Measurements from ENCODE around the gene UBE2G2. TPM values are rescaled to one million over a fixed set of nuclear protein-coding genes. Genes with fewer than 3 reads are reported as not detected.

The UBE2G2 gene
- total RNA-seq, 1 donor: 75.3 TPM

GRCh38 chr21:44727757-44728156 is 73.9 kb downstream of the UBE2G2 start:
- Histone ChIP-seq H3K36me3 (ENCODE audit: insufficient read depth, low read length) (no peaks in the 10 kb centered on the region), H3K27me3 (ENCODE audit: insufficient read depth, low read length) (peaks cover 31% of the 10 kb centered on the region), H4K20me1 (ENCODE audit: insufficient read depth, low read length) (no peaks in the 10 kb centered on the region), H2AFZ (ENCODE audit: low read length) (no peak overlapping the region), H3K4me1 (ENCODE audit: insufficient read depth, low read length) (no peaks in the 10 kb centered on the region), H3K79me2 (ENCODE audit: insufficient read depth, low read length) (no peaks in the 10 kb centered on the region), H3K9me3 (ENCODE audit: low read depth, low read length) (no peaks in the 10 kb centered on the region), H3K4me3 (ENCODE audit: insufficient read depth, low read length) (no peak overlapping the region), H3K27ac (ENCODE audit: low read depth, low read length) (no peak overlapping the region), H3K4me2 (ENCODE audit: insufficient read depth, low read length) (no peak overlapping the region)
- DNase-seq (ENCODE audit: insufficient read length, low spot score, missing footprints): no peak
- TF ChIP-seq CTCF (IDR thresholded peaks at IDR 0.05; ENCODE audit: extremely low read depth, low read depth, low read length): no peak

GRCh38 chr21:44727321-44727720 is 74.3 kb downstream of the UBE2G2 start:
- no peaks in the 10 kb centered on the region for H3K36me3 ChIP-seq (ENCODE audit: insufficient read depth, low read length)

GRCh38 chr21:44726826-44727225 is 74.8 kb downstream of the UBE2G2 start:
- peak; percentile 37 for DNase-seq (ENCODE audit: insufficient read length, low spot score, missing footprints)
- Histone ChIP-seq H3K27me3 (ENCODE audit: insufficient read depth, low read length) (peaks cover 35% of the 10 kb centered on the region), H2AFZ (ENCODE audit: low read length) (no peak overlapping the region), H3K36me3 (ENCODE audit: insufficient read depth, low read length) (no peaks in the 10 kb centered on the region), H3K27ac (ENCODE audit: low read depth, low read length) (no peak overlapping the region), H4K20me1 (ENCODE audit: insufficient read depth, low read length) (no peaks in the 10 kb centered on the region), H3K4me1 (ENCODE audit: insufficient read depth, low read length) (no peaks in the 10 kb centered on the region), H3K9me3 (ENCODE audit: low read depth, low read length) (no peaks in the 10 kb centered on the region), H3K4me3 (ENCODE audit: insufficient read depth, low read length) (no peak overlapping the region), H3K4me2 (ENCODE audit: insufficient read depth, low read length) (no peak overlapping the region), H3K79me2 (ENCODE audit: insufficient read depth, low read length) (no peaks in the 10 kb centered on the region)
- no peak for TF ChIP-seq CTCF (IDR thresholded peaks at IDR 0.05; ENCODE audit: extremely low read depth, low read depth, low read length)

More at GRCh38 chr21:44727321-44727720, 74.3 kb downstream of the UBE2G2 start:
- Histone ChIP-seq H3K79me2 (ENCODE audit: insufficient read depth, low read length) (no peaks in the 10 kb centered on the region), H3K4me3 (ENCODE audit: insufficient read depth, low read length) (no peak overlapping the region), H3K27me3 (ENCODE audit: insufficient read depth, low read length) (peaks cover 35% of the 10 kb centered on the region), H3K27ac (ENCODE audit: low read depth, low read length) (no peak overlapping the region), H3K4me2 (ENCODE audit: insufficient read depth, low read length) (no peak overlapping the region), H4K20me1 (ENCODE audit: insufficient read depth, low read length) (no peaks in the 10 kb centered on the region), H3K9me3 (ENCODE audit: low read depth, low read length) (no peaks in the 10 kb centered on the region), H2AFZ (ENCODE audit: low read length) (no peak overlapping the region), H3K4me1 (ENCODE audit: insufficient read depth, low read length) (no peaks in the 10 kb centered on the region)
- TF ChIP-seq CTCF (IDR thresholded peaks at IDR 0.05; ENCODE audit: extremely low read depth, low read depth, low read length): no peak
- no peak for DNase-seq (ENCODE audit: insufficient read length, low spot score, missing footprints)

GRCh38 chr21:44724926-44725325 is 76.7 kb downstream of the UBE2G2 start:
- Histone ChIP-seq H3K9me3 (ENCODE audit: low read depth, low read length) (no peaks in the 10 kb centered on the region), H3K79me2 (ENCODE audit: insufficient read depth, low read length) (no peaks in the 10 kb centered on the region), H3K4me2 (ENCODE audit: insufficient read depth, low read length) (no peak overlapping the region), H3K36me3 (ENCODE audit: insufficient read depth, low read length) (no peaks in the 10 kb centered on the region), H3K27ac (ENCODE audit: low read depth, low read length) (no peak overlapping the region), H3K27me3 (ENCODE audit: insufficient read depth, low read length) (peaks cover 25% of the 10 kb centered on the region), H3K4me1 (ENCODE audit: insufficient read depth, low read length) (no peaks in the 10 kb centered on the region), H2AFZ (ENCODE audit: low read length) (no peak overlapping the region), H3K4me3 (ENCODE audit: insufficient read depth, low read length) (no peak overlapping the region), H4K20me1 (ENCODE audit: insufficient read depth, low read length) (no peaks in the 10 kb centered on the region)
- TF ChIP-seq CTCF (IDR thresholded peaks at IDR 0.05; ENCODE audit: extremely low read depth, low read depth, low read length): no peak
- DNase-seq (ENCODE audit: insufficient read length, low spot score, missing footprints): no peak

Data from osteoblast (primary cell).